K562 (cell line): Measurements from ENCODE around the gene PRC1. TPM values are rescaled to one million over a fixed set of nuclear protein-coding genes. Genes with fewer than 3 reads are reported as not detected.

ENCODE experiments used
- ARHGAP35 ChIP-seq: fragments of 450-650 bp; IDR thresholded peaks from 2 replicates; pipeline ENCODE4 v1.6.1; 2018; ENCODE audit not compliant: partially characterized antibody
- ARID2 ChIP-seq: fragments of 450-650 bp; IDR thresholded peaks from 2 replicates; pipeline ENCODE4 v1.6.1; 2017; ENCODE audit warnings: antibody characterized with exemption, mild to moderate bottlenecking
- CCAR2 ChIP-seq: fragments of 200-400 bp; formaldehyde crosslinking; IDR thresholded peaks from 2 replicates; pipeline ENCODE4 v1.6.1; 2017; ENCODE audit warnings: mild to moderate bottlenecking, low read depth, low read length
- CTBP1 ChIP-seq: fragments of 450-650 bp; IDR thresholded peaks from 2 replicates; pipeline ENCODE4 v1.6.1; 2016; ENCODE audit warnings: borderline replicate concordance
- CXXC5 ChIP-seq: fragments of 250-450 bp; sonication (Bioruptor Pico); IDR thresholded peaks from 2 replicates; pipeline ENCODE4 v1.8.0; 2022; ENCODE audit warnings: inconsistent platforms, mild to moderate bottlenecking, moderate library complexity
- DIDO1 ChIP-seq: fragments of 450-650 bp; IDR thresholded peaks from 2 replicates; pipeline ENCODE4 v1.6.1; 2016; ENCODE audit warnings: low read depth, missing biosample characterization, missing genetic modification characterization
- EGR1 ChIP-seq: fragments of 450-650 bp; conservative IDR thresholded peaks from 2 replicates; pipeline ENCODE4 v1.6.1; 2017; ENCODE audit warnings: mild to moderate bottlenecking
- FOSL1 ChIP-seq: fragments of 200-800 bp; sonication (Bioruptor generic); conservative IDR thresholded peaks from 2 replicates; pipeline ENCODE4 v1.6.1; 2016; ENCODE audit warnings: missing genetic modification characterization, missing compliant biosample characterization
- KDM1A ChIP-seq, 2 experiments: fragments of 450-650 bp; IDR thresholded peaks; 2 replicates each; pipeline ENCODE4 v1.6.1; 2016; ENCODE audit warnings: mild to moderate bottlenecking in 2 of 2
- MXI1 ChIP-seq: IDR thresholded peaks from 2 replicates; pipeline ENCODE4 v1.6.1; 2011; ENCODE audit warnings: low read depth, mild to moderate bottlenecking, improper control_type of control experiment, low read length
- NFE2L1 ChIP-seq: fragments of 450-650 bp; IDR thresholded peaks from 2 replicates; pipeline ENCODE4 v1.6.1; 2016; ENCODE audit warnings: missing genetic modification characterization, low read depth, mild to moderate bottlenecking, missing compliant biosample characterization, moderate library complexity, borderline replicate concordance
- RBM25 ChIP-seq: fragments of 200-400 bp; formaldehyde crosslinking; IDR thresholded peaks from 2 replicates; pipeline ENCODE4 v1.6.1; 2018; ENCODE audit warnings: low read length, low read depth, moderate library complexity; ENCODE audit not compliant: severe bottlenecking
- TSC22D4 ChIP-seq: fragments of 450-650 bp; IDR thresholded peaks from 2 replicates; pipeline ENCODE4 v1.6.1; 2016; ENCODE audit warnings: missing genetic modification characterization, missing biosample characterization, control low read depth
- ZC3H8 ChIP-seq: fragments of 450-650 bp; IDR thresholded peaks from 2 replicates; pipeline ENCODE4 v1.6.1; 2017
- ZNF140 ChIP-seq: fragments of 250-450 bp; sonication (Bioruptor Pico); IDR thresholded peaks from 2 replicates; pipeline ENCODE4 v1.8.0; 2021; ENCODE audit warnings: moderate library complexity, mild to moderate bottlenecking, inconsistent platforms
- ZNF584 ChIP-seq: fragments of 200-800 bp; sonication (Bioruptor generic); IDR thresholded peaks from 2 replicates; pipeline ENCODE4 v1.6.1; 2016; ENCODE audit warnings: low read depth, mild to moderate bottlenecking, missing genetic modification characterization, missing compliant biosample characterization
- polyA plus RNA-seq, 8 experiments: library from polyadenylated mRNA; depleted of rRNA in 4 of 8; stranded (reverse) in 5 of 8; unstranded in 3 of 8; fragments of >200 nt; fragmentation: Nextera tagmentation in 2 of 8; fragmentation: Illumina TruSeq in 1 of 8; extraction: Ambion mirVana in 2 of 8; extraction: Trizol in 1 of 8; gene quantifications; 2 replicates each; pipeline versions ENCODE4 v1.2.1 to v1.2.3, GENCODE V29; 2011 to 2014; ENCODE audit warnings: inconsistent platforms in 1 of 8, missing spikeins in 1 of 8
- total RNA-seq, 7 experiments: library from RNA; depleted of rRNA in 6 of 7; stranded (reverse); fragments of >200 nt in 6 of 7; fragmentation: Illumina TruSeq in 2 of 7; extraction: Trizol in 2 of 7; gene quantifications; 2 replicates each; pipeline versions ENCODE4 v1.2.1 to v1.2.3, GENCODE V29; 2011 to 2021; ENCODE audit warnings: low replicate concordance in 1 of 7
- TF ChIP-seq, protein P1 (sequence below): fragments of 450-650 bp; formaldehyde crosslinking; conservative IDR thresholded peaks from 2 replicates; pipeline ENCODE4 v1.4.0; 2022; ENCODE audit warnings: mild to moderate bottlenecking, missing genetic modification characterization
- TF ChIP-seq, protein P2 (sequence below): sonication (generic); formaldehyde crosslinking; IDR thresholded peaks from 2 replicates; pipeline ENCODE4 v1.8.1; 2023; ENCODE audit warnings: mild to moderate bottlenecking, missing genetic modification reagents
- TF ChIP-seq, protein P3 (sequence below): sonication (generic); formaldehyde crosslinking; IDR thresholded peaks from 2 replicates; pipeline ENCODE4 v1.8.1; 2023; ENCODE audit warnings: mild to moderate bottlenecking, missing genetic modification reagents

The PRC1 gene
- total and polyA plus RNA-seq, 9 of the 15 experiments (the other 6 are each of a cell fraction or from before 2014, with no cell fraction given): 156 to 391 (median 240) TPM

DNA sequence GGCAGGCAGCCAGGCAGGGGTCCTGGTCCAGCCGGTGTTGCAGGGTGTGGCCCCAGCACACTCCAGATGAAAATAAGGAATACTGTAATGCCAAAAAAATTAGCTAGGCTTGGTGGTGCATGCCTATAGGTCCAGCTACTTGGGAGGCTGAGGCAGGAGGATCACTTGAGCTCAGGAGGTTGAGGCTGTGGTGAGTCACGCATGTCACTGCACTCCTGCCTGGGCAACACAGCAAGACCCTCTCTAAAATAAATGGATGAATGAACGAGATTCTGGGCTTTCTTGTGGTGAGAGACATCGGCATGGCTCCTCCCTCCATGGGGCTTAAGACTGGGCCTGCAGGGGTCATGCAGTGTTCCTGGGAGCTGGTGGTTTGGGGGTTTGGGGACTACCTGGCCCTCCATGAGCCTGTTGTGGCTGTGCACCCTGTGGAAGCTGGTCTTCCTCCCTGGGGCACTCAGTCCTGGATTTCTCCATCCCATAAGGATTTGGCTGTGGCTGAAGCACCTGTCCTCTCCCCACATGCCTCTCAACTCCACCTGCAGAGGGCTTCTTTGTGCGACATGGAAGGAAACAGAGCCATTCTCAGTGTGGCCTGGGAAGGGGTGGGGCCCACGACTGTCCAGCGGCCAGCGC lies 47.3 kb downstream of the PRC1 start (continued):
- TF ChIP-seq TSC22D4 (tag) (no peak), RBM25 (peak; percentile 53), ZNF584 (no peak), CXXC5 (CRISPR knock-in tag) (no peak), ARHGAP35 (no peak), ZNF140 (no peak), NFE2L1 (tag) (no peak), FOSL1 (tag) (peak; percentile 41; the same call in 1 of the 2 replicates), DIDO1 (tag) (no peak), CTBP1 (peak; percentile 71), ZC3H8 (no peak), EGR1 (no peak), CCAR2 (no peak), KDM1A (IDR thresholded peaks at IDR 0.05) (peak in 1 of 2 experiments; percentile 27; a peak in 1 of 4 replicates), ARID2 (no peak), MXI1 (no peak)
- TF ChIP-seq, protein P1, sequence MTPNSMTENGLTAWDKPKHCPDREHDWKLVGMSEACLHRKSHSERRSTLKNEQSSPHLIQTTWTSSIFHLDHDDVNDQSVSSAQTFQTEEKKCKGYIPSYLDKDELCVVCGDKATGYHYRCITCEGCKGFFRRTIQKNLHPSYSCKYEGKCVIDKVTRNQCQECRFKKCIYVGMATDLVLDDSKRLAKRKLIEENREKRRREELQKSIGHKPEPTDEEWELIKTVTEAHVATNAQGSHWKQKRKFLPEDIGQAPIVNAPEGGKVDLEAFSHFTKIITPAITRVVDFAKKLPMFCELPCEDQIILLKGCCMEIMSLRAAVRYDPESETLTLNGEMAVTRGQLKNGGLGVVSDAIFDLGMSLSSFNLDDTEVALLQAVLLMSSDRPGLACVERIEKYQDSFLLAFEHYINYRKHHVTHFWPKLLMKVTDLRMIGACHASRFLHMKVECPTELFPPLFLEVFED (CRISPR knock-in tag): no peak
- TF ChIP-seq, protein P2, sequence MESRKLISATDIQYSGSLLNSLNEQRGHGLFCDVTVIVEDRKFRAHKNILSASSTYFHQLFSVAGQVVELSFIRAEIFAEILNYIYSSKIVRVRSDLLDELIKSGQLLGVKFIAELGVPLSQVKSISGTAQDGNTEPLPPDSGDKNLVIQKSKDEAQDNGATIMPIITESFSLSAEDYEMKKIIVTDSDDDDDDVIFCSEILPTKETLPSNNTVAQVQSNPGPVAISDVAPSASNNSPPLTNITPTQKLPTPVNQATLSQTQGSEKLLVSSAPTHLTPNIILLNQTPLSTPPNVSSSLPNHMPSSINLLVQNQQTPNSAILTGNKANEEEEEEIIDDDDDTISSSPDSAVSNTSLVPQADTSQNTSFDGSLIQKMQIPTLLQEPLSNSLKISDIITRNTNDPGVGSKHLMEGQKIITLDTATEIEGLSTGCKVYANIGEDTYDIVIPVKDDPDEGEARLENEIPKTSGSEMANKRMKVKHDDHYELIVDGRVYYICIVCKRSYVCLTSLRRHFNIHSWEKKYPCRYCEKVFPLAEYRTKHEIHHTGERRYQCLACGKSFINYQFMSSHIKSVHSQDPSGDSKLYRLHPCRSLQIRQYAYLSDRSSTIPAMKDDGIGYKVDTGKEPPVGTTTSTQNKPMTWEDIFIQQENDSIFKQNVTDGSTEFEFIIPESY (CRISPR knock-in tag): peak; percentile 74
- TF ChIP-seq, protein P3, sequence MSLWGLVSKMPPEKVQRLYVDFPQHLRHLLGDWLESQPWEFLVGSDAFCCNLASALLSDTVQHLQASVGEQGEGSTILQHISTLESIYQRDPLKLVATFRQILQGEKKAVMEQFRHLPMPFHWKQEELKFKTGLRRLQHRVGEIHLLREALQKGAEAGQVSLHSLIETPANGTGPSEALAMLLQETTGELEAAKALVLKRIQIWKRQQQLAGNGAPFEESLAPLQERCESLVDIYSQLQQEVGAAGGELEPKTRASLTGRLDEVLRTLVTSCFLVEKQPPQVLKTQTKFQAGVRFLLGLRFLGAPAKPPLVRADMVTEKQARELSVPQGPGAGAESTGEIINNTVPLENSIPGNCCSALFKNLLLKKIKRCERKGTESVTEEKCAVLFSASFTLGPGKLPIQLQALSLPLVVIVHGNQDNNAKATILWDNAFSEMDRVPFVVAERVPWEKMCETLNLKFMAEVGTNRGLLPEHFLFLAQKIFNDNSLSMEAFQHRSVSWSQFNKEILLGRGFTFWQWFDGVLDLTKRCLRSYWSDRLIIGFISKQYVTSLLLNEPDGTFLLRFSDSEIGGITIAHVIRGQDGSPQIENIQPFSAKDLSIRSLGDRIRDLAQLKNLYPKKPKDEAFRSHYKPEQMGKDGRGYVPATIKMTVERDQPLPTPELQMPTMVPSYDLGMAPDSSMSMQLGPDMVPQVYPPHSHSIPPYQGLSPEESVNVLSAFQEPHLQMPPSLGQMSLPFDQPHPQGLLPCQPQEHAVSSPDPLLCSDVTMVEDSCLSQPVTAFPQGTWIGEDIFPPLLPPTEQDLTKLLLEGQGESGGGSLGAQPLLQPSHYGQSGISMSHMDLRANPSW (CRISPR knock-in tag): no peak
- TF ChIP-seq, all 486 proteins: peak for 12
